HepG2 (cell line): ENCODE data around the gene IPPK. TPM values are rescaled to one million over a fixed set of nuclear protein-coding genes. Genes with fewer than 3 reads are reported as not detected.

Source experiments
- ATAC-seq: fragments of 200-7000 bp; cut with Tn5 transposase; 3 replicates; pipeline ENCODE4 v1.9.1; 2020; ENCODE audit warnings: mild to moderate bottlenecking, moderate library complexity
- BruUV-seq: library from RNA; stranded (reverse); fragments of 400-500 nt; replicated peaks from 2 replicates; lab custom pipeline; 2021; lab: Mats Ljungman, UMichigan
- CTCF ChIA-PET: fragments of 300-600 bp; formaldehyde crosslinking; extraction: SDS; loops from one replicate; lab custom pipeline; 2021; ENCODE audit warnings: low total read pairs, inconsistent platforms, low intra/inter-chr PET ratio; lab: Yijun Ruan, JAX
- POLR2A ChIA-PET: fragments of 350-600 bp; sonication (Branson Sonifier 250); formaldehyde crosslinking; loops from one replicate; lab custom pipeline; 2020; ENCODE audit warnings: antibody characterized with exemption, inconsistent platforms; lab: Yijun Ruan, JAX
- DNase-seq: peaks from one replicate; pipeline ENCODE4 v3.0.0-alpha.2; 2015; ENCODE audit warnings: low spot score
- FAIRE-seq: peaks from 3 replicates; lab custom pipeline; 2011; peaks lifted over from hg19 to GRCh38; lab: Jason Lieb, UNC
- H2AFZ ChIP-seq: one replicate; pipeline ENCODE4 v1.6.1; 2011; ENCODE audit warnings: low read length, inconsistent platforms
- H3K27ac ChIP-seq: fragments of 300-600 bp; 3 replicates; pipeline ENCODE4 v1.8.0; 2011; ENCODE audit warnings: mixed run types, mild to moderate bottlenecking, mixed read lengths, low read length, inconsistent platforms; ENCODE audit not compliant: insufficient read depth; ENCODE audit errors: extremely low read length
- H3K27me3 ChIP-seq, 2 experiments: fragments of 200-600 bp in 1 of 2; 2 replicates in 1 of 2; 3 replicates in 1 of 2; pipeline versions ENCODE4 v1.6.0 to v1.8.0; 2011; ENCODE audit warnings: low read length in 2 of 2, mild to moderate bottlenecking in 2 of 2, moderate library complexity in 2 of 2, inconsistent platforms in 1 of 2; ENCODE audit not compliant: insufficient read depth in 2 of 2, control insufficient read depth in 1 of 2
- H3K36me3 ChIP-seq, 2 experiments: fragments of 200-600 bp in 1 of 2; replicated peaks in 1 of 2; 2 replicates in 1 of 2; 3 replicates in 1 of 2; pipeline versions ENCODE4 v1.5.1 to v1.8.0; 2011; ENCODE audit warnings: low read length in 2 of 2, inconsistent platforms in 1 of 2; ENCODE audit not compliant: insufficient read depth in 2 of 2, control insufficient read depth in 1 of 2
- H3K4me1 ChIP-seq: 2 replicates; pipeline ENCODE4 v1.5.1; 2012; ENCODE audit warnings: low read length, inconsistent platforms; ENCODE audit not compliant: insufficient read depth
- H3K4me2 ChIP-seq: 2 replicates; pipeline ENCODE4 v1.6.0; 2011; ENCODE audit warnings: low read depth, low read length, inconsistent platforms
- H3K4me3 ChIP-seq, 3 experiments: fragments of 200-600 bp in 1 of 3; sonication (generic), shearing (Covaris generic) in 1 of 3; replicated peaks in 1 of 3; 2 replicates each; pipeline ENCODE4 v1.5.1; 2011 to 2016; ENCODE audit warnings: low read length in 3 of 3, inconsistent platforms in 2 of 3, low read depth in 2 of 3, mild to moderate bottlenecking in 2 of 3, control low read depth in 1 of 3, mixed read lengths in 1 of 3; ENCODE audit not compliant: insufficient read depth in 1 of 3
- H3K79me2 ChIP-seq: one replicate; pipeline ENCODE4 v1.6.1; 2011; ENCODE audit warnings: low read length, inconsistent platforms; ENCODE audit not compliant: insufficient read depth
- H3K9ac ChIP-seq: 2 replicates; pipeline ENCODE4 v1.6.0; 2011; ENCODE audit warnings: mild to moderate bottlenecking, low read depth, low read length, inconsistent platforms; ENCODE audit not compliant: insufficient read depth
- H3K9me3 ChIP-seq: 2 replicates; pipeline ENCODE4 v1.5.1; 2012; ENCODE audit warnings: mild to moderate bottlenecking, low read length
- H4K20me1 ChIP-seq: 2 replicates; pipeline ENCODE4 v1.6.0; 2011; ENCODE audit warnings: inconsistent platforms, mild to moderate bottlenecking, low read length, moderate library complexity; ENCODE audit not compliant: insufficient read depth
- CBX2 ChIP-seq, 2 experiments: fragments of 200-600 bp in 1 of 2; sonication (generic); formaldehyde crosslinking in 1 of 2; IDR thresholded peaks; 2 replicates each; pipeline versions ENCODE4 v1.7.0 to v1.8.1; 2018 to 2022; ENCODE audit warnings: low read depth in 2 of 2, low read length in 1 of 2, mild to moderate bottlenecking in 1 of 2, missing genetic modification reagents in 1 of 2
- FOSL1 ChIP-seq: sonication (generic); formaldehyde crosslinking; IDR thresholded peaks from 2 replicates; pipeline ENCODE4 v1.9.0; 2021; ENCODE audit warnings: missing genetic modification reagents, borderline replicate concordance
- KLF9 ChIP-seq: IDR thresholded peaks from 2 replicates; pipeline ENCODE4 v1.6.1; 2016; ENCODE audit warnings: low read depth
- SMAD1 ChIP-seq: sonication (generic); formaldehyde crosslinking; IDR thresholded peaks from 2 replicates; pipeline ENCODE4 v1.4.0; 2020; ENCODE audit warnings: missing genetic modification reagents, low read depth, mild to moderate bottlenecking, borderline replicate concordance
- ZBTB42 ChIP-seq: sonication (generic); formaldehyde crosslinking; IDR thresholded peaks from 2 replicates; pipeline ENCODE4 v1.5.0; 2020; ENCODE audit warnings: mild to moderate bottlenecking, missing genetic modification reagents
- ZFAT ChIP-seq: sonication (generic); formaldehyde crosslinking; conservative IDR thresholded peaks from 2 replicates; pipeline ENCODE4 v1.8.1; 2023; ENCODE audit warnings: missing genetic modification reagents, inconsistent platforms
- ZNF292 ChIP-seq: sonication (generic); formaldehyde crosslinking; IDR thresholded peaks from 2 replicates; pipeline ENCODE4 v1.8.1; 2022; ENCODE audit warnings: mild to moderate bottlenecking, low read depth, missing genetic modification reagents, borderline replicate concordance
- ZNF441 ChIP-seq: sonication (generic); formaldehyde crosslinking; IDR thresholded peaks from 2 replicates; pipeline ENCODE4 v1.7.0; 2021; ENCODE audit warnings: missing genetic modification reagents, borderline replicate concordance
- ZNF446 ChIP-seq: sonication (generic); formaldehyde crosslinking; IDR thresholded peaks from 2 replicates; pipeline ENCODE4 v1.5.0; 2020; ENCODE audit warnings: mild to moderate bottlenecking, missing genetic modification reagents
- ZNF549 ChIP-seq: sonication (generic); formaldehyde crosslinking; IDR thresholded peaks from 2 replicates; pipeline ENCODE4 v1.5.0; 2020; ENCODE audit warnings: missing genetic modification reagents
- ZNF616 ChIP-seq: sonication (generic); formaldehyde crosslinking; IDR thresholded peaks from 2 replicates; pipeline ENCODE4 v1.5.0; 2020; ENCODE audit warnings: low read depth, mild to moderate bottlenecking, missing genetic modification reagents
- ZNF747 ChIP-seq: sonication (generic); formaldehyde crosslinking; IDR thresholded peaks from 2 replicates; pipeline ENCODE4 v1.8.1; 2023; ENCODE audit warnings: missing genetic modification reagents, mild to moderate bottlenecking, borderline replicate concordance
- WGBS: methylation state at CpG from one replicate; pipeline ENCODE4 v1.1.6; 2017; ENCODE audit warnings: low lambda C conversion rate; 5-methylcytosine and 5-hydroxymethylcytosine counted together
- in situ Hi-C: cut with HindIII; loops from 2 replicates; pipeline ENCODE4 v1.10.0; 2017; ENCODE audit warnings: low pct_unique_long_range_greater_than_20kb; ENCODE audit not compliant: extremely low pct_ligation_motif_present
- intact Hi-C: fragments of 100-400 bp; cut with micrococcal nuclease; formaldehyde crosslinking; loops from one replicate; pipeline ENCODE4 v1.10.0; 2022; ENCODE audit not compliant: unreplicated experiment
- polyA plus RNA-seq, 8 experiments: library from polyadenylated mRNA; depleted of rRNA in 3 of 8; stranded (reverse) in 7 of 8; unstranded in 1 of 8; fragments of >200 nt; fragmentation: Illumina TruSeq in 4 of 8; extraction: Trizol in 4 of 8; gene quantifications; 2 replicates each; pipeline versions ENCODE4 v1.2.1 to v1.2.3, GENCODE V29; 2011 to 2016; ENCODE audit warnings: low read depth in 4 of 8, missing spikeins in 1 of 8, mixed read lengths in 1 of 8; ENCODE audit not compliant: insufficient read depth in 1 of 8
- total RNA-seq, 5 experiments: library from RNA; depleted of rRNA; stranded (reverse); fragments of >200 nt; fragmentation: Illumina TruSeq; extraction: Trizol; gene quantifications; 2 replicates each; pipeline ENCODE4 v1.2.3, GENCODE V29; 2016; ENCODE audit warnings: low read depth in 1 of 5
- TF ChIP-seq, protein P1 (sequence below): IDR thresholded peaks from 2 replicates; pipeline ENCODE4 v1.6.1; 2018; ENCODE audit warnings: missing genetic modification reagents
- TF ChIP-seq, protein P2 (sequence below): sonication (generic); formaldehyde crosslinking; IDR thresholded peaks from 2 replicates; pipeline ENCODE4 v1.5.0; 2020; ENCODE audit warnings: mild to moderate bottlenecking, missing genetic modification reagents, moderate library complexity
- TF ChIP-seq, protein P3 (sequence below): sonication (generic); formaldehyde crosslinking; IDR thresholded peaks from 2 replicates; pipeline ENCODE4 v1.5.1; 2020; ENCODE audit warnings: mild to moderate bottlenecking, missing genetic modification reagents, moderate library complexity

The IPPK gene
- total and polyA plus RNA-seq, 2 of the 13 experiments (the other 11 are each of a cell fraction or from before 2014, with no cell fraction given): 9.9 to 14.1 TPM

DNA sequence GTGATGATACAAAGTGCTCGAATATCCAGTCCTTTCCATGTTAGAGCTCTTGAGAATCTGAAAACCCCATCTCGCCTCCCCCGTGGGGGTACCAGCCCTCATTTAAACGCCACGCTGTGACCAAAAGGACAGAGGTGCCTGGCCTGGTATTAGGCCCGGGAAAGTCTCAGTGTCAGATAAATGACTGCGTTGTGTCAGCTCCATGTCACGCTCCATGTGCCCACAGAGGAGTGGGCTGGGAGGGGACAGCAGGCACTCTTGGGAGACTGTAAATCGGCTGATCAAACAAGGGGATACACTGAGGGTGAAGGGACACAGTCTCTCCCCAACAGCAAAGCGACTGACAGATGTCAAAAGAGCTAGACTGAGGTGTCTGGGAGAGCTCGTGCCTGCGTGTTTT lies 68.5 kb downstream of the IPPK start (continued):
- TF ChIP-seq, protein P1, sequence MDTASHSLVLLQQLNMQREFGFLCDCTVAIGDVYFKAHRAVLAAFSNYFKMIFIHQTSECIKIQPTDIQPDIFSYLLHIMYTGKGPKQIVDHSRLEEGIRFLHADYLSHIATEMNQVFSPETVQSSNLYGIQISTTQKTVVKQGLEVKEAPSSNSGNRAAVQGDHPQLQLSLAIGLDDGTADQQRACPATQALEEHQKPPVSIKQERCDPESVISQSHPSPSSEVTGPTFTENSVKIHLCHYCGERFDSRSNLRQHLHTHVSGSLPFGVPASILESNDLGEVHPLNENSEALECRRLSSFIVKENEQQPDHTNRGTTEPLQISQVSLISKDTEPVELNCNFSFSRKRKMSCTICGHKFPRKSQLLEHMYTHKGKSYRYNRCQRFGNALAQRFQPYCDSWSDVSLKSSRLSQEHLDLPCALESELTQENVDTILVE (CRISPR knock-in tag): no peak
- TF ChIP-seq ZNF616 (no peak), SMAD1 (no peak), ZBTB42 (CRISPR knock-in tag) (no peak), ZNF549 (no peak), KLF9 (no peak), ZNF446 (CRISPR knock-in tag) (no peak), ZNF292 (no peak)

DNA sequence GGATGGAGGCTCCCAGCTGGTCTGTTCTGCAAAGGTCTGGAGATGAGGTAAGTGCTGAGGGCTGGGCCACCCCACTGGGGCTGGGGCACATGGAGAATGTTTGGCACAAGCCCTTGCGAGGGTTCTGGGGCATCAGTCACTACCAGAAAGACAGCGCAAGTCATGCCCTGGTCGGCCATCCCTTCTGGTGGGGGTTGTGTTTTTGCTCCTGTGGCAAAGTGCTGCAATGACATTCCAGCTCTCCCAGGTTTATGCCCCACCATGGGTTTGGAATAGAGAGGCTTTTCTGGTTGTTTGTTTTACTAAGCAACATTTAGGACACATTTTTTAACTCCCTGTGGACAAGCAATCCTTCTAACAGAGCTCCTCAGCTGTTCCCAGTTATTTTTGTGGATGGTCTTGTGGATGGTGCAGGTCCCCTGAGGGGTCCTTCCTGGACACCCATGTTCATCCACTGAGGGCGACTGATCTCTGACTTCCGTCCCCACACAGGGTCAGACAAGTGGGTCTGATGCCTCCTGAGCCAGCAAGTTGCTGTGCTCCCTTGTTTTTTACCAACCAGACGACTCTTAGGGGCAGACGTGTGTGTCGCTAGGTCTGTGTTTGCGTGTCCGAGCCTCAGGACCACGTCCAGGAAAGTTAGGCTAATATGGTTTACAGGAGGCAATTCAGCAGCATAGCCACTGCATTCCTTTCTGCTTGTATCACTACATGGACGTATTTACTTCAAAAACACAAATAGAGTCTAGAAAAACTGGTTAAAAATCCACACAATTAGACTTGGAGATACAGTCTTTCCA lies 69.3 kb downstream of the IPPK start:
- Histone ChIP-seq H3K36me3 (no peaks in the 10 kb centered on the region), H2AFZ (no peak overlapping the region), H3K79me2 (no peaks in the 10 kb centered on the region), H3K4me1 (peaks cover 52% of the 10 kb centered on the region), H3K9me3 (no peaks in the 10 kb centered on the region), H3K4me2 (no peak overlapping the region), H4K20me1 (no peaks in the 10 kb centered on the region), H3K4me3 (no peak overlapping the region), H3K9ac (no peak overlapping the region), H3K27me3 (no peaks in the 10 kb centered on the region), H3K27ac (no peak overlapping the region)
- POLR2A ChIA-PET: no interaction called here
- no peak for DNase-seq
- in situ Hi-C loops (no loop called here), intact Hi-C loops (no loop called here)
- no peak for ATAC-seq
- BruUV-seq: no TSS peak
- WGBS: 87% methylated on average over 12 of the region's 12 CpGs
- no peak for FAIRE-seq
- CTCF ChIA-PET: no interaction called here
- TF ChIP-seq CBX2 (IDR thresholded peaks at IDR 0.05; ENCODE audit: low read depth, low read length) (no peak), CBX2 (CRISPR knock-in tag; IDR thresholded peaks at IDR 0.05; ENCODE audit: low read depth) (no peak), ZFAT (CRISPR knock-in tag) (no peak), ZNF747 (no peak), FOSL1 (CRISPR knock-in tag) (no peak), ZNF441 (CRISPR knock-in tag) (no peak)
- TF ChIP-seq, protein P2, sequence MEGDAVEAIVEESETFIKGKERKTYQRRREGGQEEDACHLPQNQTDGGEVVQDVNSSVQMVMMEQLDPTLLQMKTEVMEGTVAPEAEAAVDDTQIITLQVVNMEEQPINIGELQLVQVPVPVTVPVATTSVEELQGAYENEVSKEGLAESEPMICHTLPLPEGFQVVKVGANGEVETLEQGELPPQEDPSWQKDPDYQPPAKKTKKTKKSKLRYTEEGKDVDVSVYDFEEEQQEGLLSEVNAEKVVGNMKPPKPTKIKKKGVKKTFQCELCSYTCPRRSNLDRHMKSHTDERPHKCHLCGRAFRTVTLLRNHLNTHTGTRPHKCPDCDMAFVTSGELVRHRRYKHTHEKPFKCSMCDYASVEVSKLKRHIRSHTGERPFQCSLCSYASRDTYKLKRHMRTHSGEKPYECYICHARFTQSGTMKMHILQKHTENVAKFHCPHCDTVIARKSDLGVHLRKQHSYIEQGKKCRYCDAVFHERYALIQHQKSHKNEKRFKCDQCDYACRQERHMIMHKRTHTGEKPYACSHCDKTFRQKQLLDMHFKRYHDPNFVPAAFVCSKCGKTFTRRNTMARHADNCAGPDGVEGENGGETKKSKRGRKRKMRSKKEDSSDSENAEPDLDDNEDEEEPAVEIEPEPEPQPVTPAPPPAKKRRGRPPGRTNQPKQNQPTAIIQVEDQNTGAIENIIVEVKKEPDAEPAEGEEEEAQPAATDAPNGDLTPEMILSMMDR (CRISPR knock-in tag): no peak
- TF ChIP-seq, protein P3, sequence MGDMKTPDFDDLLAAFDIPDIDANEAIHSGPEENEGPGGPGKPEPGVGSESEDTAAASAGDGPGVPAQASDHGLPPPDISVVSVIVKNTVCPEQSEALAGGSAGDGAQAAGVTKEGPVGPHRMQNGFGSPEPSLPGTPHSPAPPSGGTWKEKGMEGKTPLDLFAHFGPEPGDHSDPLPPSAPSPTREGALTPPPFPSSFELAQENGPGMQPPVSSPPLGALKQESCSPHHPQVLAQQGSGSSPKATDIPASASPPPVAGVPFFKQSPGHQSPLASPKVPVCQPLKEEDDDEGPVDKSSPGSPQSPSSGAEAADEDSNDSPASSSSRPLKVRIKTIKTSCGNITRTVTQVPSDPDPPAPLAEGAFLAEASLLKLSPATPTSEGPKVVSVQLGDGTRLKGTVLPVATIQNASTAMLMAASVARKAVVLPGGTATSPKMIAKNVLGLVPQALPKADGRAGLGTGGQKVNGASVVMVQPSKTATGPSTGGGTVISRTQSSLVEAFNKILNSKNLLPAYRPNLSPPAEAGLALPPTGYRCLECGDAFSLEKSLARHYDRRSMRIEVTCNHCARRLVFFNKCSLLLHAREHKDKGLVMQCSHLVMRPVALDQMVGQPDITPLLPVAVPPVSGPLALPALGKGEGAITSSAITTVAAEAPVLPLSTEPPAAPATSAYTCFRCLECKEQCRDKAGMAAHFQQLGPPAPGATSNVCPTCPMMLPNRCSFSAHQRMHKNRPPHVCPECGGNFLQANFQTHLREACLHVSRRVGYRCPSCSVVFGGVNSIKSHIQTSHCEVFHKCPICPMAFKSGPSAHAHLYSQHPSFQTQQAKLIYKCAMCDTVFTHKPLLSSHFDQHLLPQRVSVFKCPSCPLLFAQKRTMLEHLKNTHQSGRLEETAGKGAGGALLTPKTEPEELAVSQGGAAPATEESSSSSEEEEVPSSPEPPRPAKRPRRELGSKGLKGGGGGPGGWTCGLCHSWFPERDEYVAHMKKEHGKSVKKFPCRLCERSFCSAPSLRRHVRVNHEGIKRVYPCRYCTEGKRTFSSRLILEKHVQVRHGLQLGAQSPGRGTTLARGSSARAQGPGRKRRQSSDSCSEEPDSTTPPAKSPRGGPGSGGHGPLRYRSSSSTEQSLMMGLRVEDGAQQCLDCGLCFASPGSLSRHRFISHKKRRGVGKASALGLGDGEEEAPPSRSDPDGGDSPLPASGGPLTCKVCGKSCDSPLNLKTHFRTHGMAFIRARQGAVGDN (CRISPR knock-in tag): 0 out of 2 replicates have a peak, but pooled peaks have one; percentile 15
